Stimulated activated CD8-positive, alpha-beta memory T cell treated with anti-CD3 and anti-CD28 coated beads, Interleukin-4, amount 100 ng/mL, for 1 hour (primary cell): ENCODE measurements around the gene SPEM2.
"Not testable (repeated sequence)": the region's sequence is repeated elsewhere in the genome, so short reads cannot be mapped to it uniquely, and the experiment has no call there.

Source experiments
- DNase-seq, 2 donors: peaks; one replicate each; pipeline ENCODE4 v3.0.0-alpha.2; 2020; ENCODE audit warnings: low read depth in 2 of 2, low spot score in 1 of 2

SPEM2 gene

GRCh38 chr17:7468804-7469389 is 43.5 kb downstream of the SPEM2 start:
- DNase-seq: no peak

GRCh38 chr17:7469843-7470242 is 44.4 kb downstream of the SPEM2 start:
- not testable (repeated sequence) for DNase-seq

- DNase-seq: not testable (repeated sequence)
Measured at GRCh38 chr17:7470457-7470973, 45.1 kb downstream of the SPEM2 start.

- no peak for DNase-seq
Measured at GRCh38 chr17:7471729-7472128, 46.3 kb downstream of the SPEM2 start.

- not testable (repeated sequence) for DNase-seq
Measured at GRCh38 chr17:7474767-7475166, 49.4 kb downstream of the SPEM2 start.

- no peak for DNase-seq
Measured at GRCh38 chr17:7475764-7476422, 50.5 kb downstream of the SPEM2 start.

- no peak for DNase-seq
Measured at GRCh38 chr17:7476494-7476893, 51.1 kb downstream of the SPEM2 start.

- DNase-seq: no peak
Measured at GRCh38 chr17:7476951-7477350, 51.5 kb downstream of the SPEM2 start.
